CD4-positive, alpha-beta T cell treated with Interleukin-12 subunit alpha and Interleukin-12 subunit beta, for 1 hour (primary cell): Measurements from ENCODE around the gene HS3ST5.

ENCODE experiments used
- DNase-seq: peaks from one replicate; pipeline ENCODE4 v3.0.0-alpha.2; 2020

The HS3ST5 gene, protein sequence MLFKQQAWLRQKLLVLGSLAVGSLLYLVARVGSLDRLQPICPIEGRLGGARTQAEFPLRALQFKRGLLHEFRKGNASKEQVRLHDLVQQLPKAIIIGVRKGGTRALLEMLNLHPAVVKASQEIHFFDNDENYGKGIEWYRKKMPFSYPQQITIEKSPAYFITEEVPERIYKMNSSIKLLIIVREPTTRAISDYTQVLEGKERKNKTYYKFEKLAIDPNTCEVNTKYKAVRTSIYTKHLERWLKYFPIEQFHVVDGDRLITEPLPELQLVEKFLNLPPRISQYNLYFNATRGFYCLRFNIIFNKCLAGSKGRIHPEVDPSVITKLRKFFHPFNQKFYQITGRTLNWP

DNA sequence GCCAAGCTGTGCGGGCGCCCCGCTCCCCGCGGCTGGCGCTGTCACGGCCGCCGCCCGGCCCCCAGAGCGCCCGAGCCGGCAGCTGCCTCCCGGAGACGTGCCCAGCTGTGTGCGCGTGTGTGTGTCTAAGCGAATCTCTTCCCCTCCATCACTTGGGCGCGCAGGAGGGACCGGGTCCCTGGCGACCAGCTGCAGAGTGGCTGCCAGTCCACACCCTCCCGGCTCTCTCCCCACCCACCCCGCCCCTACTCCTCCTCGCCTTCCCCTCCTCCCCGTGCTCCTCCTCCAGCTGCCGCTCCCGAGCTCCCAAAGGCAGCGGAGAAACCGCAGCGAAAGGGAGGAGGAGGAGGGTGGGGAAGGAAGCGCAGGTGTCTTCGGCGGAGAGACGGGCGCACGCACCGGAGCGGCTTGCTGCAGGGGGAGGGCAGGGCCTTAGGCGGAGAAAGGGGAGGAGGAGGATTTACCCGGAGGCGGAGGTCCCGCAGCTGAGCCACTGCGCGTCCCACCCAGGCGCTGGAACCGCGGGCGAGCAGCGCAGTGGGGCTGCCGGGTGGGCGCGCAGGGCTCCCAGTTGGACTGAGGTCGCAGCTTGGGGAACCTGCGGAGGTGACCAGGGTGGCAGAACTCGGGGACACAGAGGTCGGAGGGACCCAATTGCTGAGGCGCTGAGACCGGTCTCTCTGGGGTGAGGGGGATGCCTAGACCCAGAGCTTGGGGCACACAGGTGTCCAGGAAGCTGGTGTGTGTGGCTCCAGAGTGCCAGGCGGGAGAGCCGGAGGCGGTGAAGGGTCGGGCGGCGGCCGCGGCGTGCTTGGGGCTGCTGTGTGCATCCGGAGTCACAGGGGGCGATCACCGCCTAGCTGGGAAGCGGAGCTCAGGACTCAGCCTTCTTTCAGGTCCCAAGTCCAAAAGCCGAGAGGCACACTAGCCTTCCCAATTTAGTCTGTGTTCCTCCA lies at the start of gene HS3ST5:
Gene HS3ST5, minus strand, starts transcription at position 198 of the 956 bp plus-strand sequence. CDS start 280,178 bp downstream, outside the sequence.
- no peak for DNase-seq

DNA sequence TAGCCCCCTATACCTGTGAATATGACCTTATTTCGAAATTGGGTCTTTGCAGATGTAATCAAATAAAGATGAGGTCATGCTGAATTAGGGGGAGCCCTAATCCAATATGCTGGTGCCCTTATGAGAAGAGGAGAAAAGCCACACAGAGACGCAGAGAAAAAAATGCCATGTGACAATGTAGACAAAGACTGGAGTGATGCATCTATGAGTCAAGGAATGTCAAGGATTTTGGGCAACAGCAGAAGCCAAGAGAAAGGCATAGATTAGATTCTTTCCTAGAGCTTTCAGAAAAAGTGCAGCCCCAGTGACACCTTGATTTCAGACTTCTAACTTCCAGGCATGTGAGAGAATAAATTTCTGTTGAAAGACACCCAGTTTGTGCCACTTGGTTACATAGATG lies 47.4 kb upstream of the HS3ST5 start:
- no peak for DNase-seq

DNA sequence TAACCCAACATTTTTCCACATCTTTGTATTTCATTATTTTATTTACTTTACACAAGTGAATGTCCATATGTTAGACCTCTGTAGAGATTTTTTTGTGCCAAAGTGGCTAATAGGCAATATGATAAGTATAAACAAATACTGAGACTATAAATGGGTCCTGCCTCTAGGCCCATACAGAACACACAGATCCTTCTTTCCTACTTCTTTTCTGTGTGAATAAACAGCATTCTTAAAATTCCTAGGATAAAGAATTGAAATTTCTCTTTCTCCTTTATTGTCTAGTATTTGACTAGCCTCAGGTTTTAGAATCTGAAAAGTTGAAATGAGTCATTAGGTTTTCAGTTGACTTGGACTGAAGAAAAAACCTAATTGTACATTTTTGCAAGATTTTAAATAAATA lies 46.3 kb upstream of the HS3ST5 start:
- no peak for DNase-seq

DNA sequence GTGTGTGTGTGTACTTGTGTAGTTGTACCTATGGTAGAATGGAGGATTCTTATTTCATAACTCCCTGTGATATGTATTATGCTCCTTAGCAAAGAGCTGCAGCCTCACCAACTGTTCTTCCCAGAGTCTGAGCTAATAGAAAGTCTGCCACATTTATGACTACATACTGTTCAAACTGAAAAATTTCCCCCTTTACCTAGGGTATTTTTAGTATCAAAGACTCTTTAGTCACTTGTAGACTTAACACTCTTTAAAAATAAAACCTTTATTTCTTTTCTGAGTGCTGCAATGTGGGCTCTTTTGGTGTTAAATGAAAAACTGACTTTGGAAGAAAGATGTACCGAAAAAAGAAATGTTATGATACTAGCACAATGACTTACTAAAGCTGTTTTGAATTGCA lies 39.6 kb upstream of the HS3ST5 start:
- DNase-seq: no peak

DNA sequence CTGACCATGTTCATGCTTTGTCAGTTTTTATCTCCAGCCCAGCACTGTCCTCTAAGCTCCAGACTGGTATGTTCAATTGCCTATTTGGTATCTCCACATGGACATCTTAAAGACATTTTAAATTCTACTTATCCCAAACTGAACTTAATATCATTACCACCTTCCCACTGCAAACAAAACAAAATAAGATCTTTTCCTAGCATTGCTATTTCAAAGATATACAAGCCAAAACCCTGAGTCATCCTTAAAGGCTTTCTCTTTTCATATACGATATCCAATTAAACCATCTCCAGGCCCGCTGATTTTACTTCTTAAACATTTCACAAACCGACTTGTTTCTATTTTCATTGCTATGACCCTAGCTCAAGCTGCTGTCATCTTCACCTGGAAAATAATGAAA lies 35.1 kb upstream of the HS3ST5 start:
- DNase-seq: no peak

DNA sequence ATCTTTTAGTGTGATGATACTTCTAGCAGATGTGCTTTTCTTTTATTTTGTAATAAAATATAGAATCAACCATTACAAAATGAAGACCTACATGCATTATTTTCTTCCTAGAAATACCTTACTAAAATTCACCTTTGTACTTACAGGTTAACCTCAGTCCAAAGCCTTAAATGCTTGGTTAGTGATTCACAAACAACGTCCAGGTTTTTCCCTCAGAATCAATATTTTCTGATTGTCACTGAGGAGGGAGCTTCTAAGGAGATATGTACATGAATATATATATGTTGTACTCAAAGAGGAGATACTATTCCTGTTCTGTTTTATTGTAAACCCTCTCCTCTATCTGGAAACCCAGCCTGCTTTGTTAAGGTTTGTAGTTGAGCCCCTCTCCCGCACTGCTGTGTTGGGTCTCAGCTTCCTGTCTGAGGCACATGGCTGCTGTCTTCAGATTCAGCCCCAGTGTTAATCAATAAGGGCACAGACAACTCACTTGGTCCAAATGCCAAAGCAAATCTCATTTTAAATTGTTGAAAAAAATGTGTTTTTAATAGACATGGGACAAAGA lies 33.9 kb upstream of the HS3ST5 start:
- no peak for DNase-seq

DNA sequence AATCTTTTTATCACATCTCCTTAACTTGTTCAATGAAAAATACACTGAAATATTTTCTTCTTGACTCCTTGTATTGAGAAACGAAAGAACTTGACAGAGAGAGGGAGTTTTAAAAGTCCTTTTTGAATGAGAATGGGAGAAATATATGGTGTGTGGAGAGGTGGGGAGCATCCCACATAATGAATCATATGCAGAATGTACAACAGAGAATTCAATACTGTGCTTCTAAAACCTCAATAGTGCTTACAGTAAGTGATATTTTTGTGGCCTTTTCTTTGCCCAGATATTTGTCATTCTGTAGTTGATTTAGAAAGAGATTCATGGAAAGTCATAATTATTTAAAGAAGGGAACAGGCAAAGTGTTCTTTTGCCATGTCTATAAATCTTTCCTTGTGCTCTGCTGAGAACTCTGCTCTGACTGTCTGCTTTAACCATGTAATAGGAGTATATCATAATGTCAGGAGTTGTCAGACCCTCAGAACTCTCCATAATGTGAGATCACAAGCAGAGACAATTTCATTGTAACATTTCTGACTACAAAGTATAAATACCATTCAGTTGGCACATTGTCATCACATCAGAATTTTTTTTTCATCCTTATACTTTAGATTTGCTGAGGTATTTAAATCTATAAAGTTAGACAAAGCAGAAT lies 32.8 kb upstream of the HS3ST5 start:
- no peak for DNase-seq

DNA sequence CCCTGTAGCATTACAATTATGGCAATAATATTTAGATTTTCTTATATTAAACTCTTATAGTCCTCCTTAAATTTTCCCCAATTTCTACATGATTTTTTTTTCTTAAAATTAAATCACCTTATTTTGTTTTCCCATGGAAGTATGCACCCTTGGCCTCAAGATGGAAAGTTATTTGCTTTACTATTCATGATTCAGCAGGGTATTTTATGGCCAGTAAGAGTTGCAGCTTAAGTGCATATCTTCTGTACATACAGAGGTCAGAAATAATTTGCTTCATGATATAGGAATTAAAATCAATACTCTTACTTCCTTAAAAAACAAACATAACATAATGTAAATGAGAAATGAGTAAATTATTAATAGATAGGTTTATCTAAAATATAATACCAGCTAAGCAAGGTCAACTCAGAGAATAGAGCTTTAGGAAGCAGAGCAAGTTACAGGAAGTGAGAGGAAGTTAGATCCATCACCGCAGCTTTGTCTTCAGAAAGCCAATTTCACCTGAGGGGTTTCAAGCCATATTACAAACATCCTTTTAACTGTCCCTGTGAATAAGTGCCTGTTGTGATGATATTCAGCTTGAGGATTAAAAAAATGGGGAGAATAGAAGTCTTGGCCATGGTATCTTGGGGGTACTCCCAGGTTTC lies 24.6 kb upstream of the HS3ST5 start:
- DNase-seq: no peak

DNA sequence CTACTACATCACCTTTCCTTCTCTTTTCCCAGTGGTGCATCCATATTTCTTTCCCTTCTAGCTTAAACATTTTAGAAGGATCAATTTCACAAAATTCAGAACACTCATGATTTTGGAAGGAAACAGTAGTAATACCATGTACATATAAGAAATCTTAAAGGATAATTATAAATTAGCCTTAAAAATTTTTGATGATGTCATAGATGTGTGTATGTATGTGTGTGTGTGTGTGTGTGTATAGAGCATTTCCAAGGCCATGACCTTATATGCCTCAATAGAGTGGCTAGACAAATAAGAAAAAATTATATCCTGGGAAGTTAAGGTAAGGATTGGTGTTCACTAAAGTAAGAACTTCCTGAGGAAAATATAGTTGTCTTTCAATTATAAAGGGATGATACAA lies 24.1 kb upstream of the HS3ST5 start:
- DNase-seq: no peak

DNA sequence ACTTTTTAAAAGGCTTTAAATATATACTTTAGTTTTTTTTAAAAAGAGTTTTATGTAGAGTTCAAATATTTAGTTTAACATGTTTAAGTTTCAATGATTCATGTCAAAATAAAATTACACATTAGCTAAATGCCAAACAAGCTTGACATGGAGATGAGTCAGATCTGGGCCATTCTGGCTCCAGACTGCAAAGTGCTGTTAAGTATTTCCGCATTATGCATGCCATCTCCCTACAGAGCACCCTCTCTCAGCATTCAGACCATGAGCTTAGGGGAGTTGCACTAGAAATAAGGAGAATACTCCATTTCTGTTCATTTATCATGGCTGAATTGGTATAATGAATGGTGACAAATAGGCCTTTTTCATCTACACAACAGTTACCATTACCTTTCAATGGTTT lies 21.5 kb upstream of the HS3ST5 start:
- no peak for DNase-seq

DNA sequence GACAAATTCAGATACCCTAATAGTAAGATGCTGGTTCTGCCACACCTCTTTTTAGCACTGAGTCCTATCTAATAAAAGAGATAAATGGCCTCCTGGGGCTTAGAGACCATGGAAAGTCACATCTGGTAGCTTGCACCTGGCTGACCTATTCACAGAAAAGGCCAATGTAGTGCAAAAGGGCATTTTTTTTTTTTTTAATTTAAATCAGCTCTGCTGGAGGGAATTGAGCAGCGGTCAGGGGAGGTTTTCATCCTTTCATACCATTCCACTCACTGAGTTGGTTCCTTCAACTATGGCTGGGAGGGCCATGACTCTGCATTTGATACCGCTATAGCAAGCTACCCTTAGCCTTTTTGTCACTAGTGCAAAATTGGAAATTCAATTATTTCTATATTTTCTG lies 20.1 kb upstream of the HS3ST5 start:
- DNase-seq: no peak

DNA sequence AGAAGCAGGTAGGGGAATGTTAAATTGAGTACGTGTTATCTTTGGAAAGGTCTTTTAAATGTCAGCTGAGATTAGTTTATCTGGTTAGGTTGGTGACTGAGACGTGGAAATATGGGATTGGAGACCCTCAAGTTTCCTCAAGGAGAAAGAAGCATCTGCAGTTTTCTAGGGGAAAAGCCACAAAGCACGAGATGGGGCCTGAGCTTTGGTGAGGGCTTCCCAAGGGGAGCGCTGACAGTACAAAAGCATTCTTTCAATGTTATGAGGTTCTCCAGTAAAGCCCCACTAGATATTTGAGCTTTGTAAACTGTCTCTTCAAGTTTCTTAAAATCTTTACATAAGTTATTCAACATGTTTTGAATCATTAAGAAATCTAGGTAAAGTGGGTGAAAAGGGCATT lies 19.6 kb upstream of the HS3ST5 start:
- no peak for DNase-seq

DNA sequence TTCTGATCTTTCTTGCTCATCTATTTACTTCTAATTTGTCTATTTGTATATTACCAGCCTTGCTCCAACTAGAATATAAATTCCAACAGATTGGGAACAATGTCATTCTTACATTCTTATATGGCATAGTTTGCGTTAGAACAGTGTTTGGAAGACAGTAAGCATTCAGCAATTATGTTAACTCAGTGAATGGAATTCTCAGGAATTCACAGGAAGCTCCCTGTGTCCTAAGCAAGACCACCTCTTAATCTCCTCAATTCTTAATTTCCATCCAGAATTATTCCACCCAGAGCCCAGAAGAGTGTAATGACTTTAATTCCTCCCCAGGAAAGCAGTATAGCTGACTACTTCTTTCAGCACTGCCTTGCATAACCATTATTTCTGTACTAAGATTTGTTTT lies 18.2 kb upstream of the HS3ST5 start:
- no peak for DNase-seq

DNA sequence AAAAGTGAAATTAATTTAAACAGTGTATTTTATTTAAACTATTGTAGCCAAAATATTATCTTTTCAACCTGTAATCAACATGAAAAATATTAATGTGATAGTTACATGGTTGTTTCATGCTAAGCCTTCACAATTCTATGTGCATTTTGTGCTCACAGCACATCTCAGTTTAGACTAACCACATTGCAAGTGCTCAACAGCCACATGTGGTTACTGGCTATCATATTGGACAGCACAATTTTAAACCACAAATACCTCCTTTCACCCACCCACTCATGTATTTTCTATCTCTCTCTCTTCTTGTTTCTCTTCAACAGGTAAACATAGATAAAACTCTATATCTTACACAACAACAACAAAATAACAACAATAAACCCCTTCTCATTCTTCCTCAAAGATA lies 12.5 kb upstream of the HS3ST5 start:
- DNase-seq: no peak

DNA sequence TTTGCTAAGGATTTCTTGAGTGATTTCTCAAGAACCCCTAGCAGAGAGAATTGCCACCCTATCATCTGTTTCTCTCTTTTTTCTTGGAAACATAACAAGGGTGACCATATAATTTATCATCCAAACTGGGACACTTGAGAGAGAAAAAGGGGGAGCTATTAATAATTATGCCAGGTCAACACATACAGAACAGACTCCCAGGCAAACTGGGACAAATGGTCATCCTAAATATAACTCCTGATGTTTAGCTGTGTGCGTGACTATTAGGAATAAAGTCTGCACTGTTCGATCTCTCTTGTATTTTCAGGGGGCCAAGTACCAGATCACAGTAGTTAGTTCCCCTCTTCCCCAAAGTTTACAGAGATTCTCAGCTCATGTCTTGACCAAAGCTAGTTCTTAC lies 11.7 kb upstream of the HS3ST5 start:
- no peak for DNase-seq

DNA sequence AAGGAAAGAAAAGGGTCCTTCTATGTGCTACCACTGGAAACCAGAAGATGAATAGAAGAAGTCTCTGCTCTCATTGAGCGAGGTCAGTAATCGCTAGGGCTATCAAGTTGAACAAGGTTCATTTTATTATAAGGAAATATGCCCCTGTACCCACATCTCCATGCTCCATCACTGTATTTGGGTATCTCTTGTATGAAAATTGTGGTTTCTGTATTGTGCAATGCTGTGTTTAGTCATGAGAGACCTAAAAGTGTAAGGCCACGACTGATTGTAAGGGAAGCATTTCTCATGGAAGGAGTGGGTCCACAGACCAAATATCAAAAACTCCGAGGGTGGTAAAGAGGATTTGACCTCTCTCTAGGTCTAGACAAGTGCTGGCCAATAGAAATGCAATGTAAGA lies 3.6 kb upstream of the HS3ST5 start:
- no peak for DNase-seq

DNA sequence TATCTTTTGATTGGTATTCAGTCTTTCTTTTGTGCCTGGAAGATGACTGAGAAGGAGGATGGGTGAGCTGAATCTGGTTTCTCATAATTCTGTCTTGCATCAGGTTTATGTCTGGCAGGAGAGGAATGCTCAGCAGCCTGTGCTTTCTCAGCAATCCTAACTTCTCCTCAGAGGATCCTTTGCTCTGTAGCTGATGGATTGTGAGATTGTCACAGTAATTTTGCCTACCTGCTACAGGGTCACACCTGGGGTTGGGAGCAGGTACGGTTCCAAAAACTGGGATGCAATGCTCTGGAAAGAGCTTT lies 2.1 kb upstream of the HS3ST5 start:
- no peak for DNase-seq

DNA sequence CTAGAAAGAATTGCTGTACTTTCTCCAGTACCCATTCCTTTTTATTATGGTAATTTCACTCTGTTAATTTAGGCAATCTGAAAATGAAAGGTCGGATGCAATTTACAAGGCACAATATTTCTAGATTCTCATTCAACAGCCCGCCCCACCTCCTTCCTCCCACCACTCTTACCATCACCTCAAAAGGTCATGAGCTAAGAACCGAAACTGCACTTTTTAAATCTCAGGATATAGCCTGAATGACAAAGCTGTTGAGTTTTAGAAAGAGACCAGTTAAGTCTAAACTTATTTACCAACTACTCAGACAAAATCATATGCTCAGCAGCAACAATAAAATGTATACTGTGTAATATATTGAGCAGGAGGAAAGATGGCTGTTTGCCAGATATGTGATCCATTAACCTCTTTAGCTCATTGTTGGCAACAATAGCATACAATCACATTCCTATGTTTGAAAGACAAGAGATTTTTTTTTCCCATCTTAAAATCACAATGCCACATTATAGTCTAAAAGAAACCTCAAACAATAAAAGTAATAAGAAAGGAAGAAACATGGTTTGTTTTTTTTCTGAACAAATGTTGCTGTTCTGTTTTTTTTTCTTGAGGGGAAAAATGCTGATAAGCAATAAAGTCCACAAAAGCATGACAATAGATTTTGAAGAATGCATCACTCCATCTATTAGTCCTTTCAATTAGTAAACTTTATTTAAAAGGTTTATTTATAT lies 1.6 kb upstream of the HS3ST5 start:
- no peak for DNase-seq

DNA sequence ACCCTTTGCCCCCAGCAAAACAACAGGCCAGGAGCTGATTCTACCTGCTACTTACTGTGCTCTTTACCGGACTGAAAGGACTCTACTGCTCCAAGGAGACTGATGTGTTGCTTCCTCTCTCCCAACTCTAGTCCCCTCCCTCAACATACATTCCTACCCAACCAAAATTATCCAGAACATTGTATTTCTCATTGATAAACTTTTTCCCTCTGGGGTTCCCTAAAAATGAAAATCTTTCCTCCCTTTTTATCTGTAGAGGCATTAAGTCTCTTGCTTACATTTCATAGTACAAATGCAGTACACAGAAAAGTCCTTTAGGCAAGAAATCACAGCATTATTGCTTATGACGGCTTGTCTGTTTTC lies 940 bp upstream of the HS3ST5 start:
- DNase-seq: no peak

DNA sequence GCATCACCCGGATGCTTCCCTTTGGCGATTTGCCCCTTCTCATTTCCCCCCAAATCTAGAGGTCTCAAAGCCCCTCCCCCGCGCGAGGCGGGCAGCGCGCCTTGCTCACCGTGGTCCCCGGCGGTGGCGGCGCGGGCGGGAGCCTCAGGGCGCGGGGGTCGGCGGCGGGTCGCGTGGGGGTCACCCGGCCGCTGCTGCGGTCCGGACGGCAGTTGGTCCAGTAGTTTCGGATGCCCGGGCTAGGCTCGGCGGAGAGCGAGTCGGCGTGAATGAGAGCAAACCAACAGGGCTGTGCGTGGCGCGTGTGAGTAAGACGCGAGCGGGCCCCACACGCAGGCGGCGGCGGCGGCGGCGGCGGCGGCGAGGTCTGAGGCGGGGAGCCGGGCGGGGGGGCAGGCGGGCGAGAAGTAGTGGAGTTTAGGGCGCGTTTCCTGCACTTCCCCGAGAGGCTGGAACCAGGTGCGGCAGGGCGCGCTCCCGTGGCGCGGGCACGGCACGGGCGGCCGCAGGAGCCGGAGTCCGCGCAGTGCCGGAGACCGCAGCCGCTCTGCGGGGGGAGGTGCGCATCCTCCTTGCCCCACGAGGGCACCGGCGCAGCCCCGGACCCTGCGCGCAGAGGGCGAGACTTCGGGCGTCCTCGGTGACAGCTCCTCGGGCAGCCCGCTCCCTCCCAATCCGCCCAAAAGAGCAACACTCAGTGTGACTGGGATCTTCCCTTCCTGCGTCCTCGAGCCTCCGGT lies 567 bp downstream of the HS3ST5 start:
- DNase-seq: no peak

DNA sequence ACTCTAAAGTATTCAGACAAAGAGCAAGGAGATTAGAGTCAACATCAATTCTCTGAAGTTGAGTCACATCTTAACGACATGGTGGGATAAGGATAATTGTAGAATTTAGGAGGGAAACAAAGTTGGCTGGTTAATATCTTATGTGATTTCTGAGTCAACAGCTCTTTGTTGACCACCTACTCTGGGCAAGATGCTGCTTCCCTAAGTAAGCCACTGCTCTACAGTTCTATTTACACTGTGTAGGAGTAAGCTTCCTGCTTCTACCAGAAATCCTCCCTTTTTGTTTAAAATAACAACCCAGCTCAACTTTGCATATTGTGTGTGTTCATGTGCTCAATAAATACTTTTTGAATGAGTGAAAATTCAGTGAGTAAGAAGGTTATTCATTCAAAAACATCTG lies 3.1 kb downstream of the HS3ST5 start:
- DNase-seq: no peak

DNA sequence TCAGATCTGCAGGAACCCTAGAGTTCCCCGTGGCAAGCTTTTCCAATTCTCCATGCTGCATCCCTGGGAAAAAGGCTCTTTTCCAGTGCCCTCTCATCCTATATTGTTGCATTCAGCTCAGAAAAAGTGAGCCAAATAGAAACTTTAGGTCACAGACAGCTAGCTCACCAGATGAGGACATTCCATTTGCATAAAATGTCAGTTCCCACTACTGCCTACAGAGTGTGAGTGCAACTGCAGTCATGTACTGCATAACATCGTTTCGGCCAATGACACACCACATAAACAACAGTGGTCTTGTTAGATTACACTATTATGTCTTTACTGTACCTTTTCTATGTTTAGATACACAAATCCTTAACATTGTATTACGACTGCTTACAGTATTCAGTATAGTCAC lies 8.6 kb downstream of the HS3ST5 start:
- no peak for DNase-seq
